ENCODE measurements around the gene FLNC. TPM values are rescaled to one million over a fixed set of nuclear protein-coding genes. Genes with fewer than 3 reads are reported as not detected.

The FLNC gene
- polyA plus RNA-seq, 1 of the 3 experiments (the other 2 are of a cell fraction) = 43.7 TPM

DNA sequence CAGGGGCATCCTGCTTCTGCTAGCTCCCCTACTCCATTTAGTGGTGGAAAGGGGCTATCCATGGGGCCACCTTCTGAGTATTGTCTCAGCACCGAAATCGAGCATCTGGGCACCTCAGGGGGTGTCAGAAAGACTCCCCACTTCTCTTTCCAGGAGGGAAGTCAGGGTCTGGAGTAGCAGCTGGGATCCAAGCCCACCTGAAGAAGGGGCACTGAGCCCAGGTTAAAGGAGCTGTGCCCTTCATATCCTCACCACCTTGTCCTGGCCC is 2.6 kb downstream of the FLNC start:
- Histone ChIP-seq H3K79me2 (ENCODE audit: insufficient read depth) (peaks cover 66% of the 10 kb centered on the region), H3K36me3 (replicated peaks in 1 of 2; ENCODE audit: control insufficient read depth in 1 of 2, insufficient read depth in 2 of 2, low read length in 1 of 2) (peaks cover 25 to 31% of the 10 kb centered on the region in 2 experiments), H3F3A (replicated peaks; ENCODE audit: insufficient read depth) (peaks cover 39% of the 10 kb centered on the region), H3K4me1 (ENCODE audit: control insufficient read depth in 1 of 2, insufficient read depth in 2 of 2, low read depth in 1 of 2, low read length in 1 of 2) (peaks cover 37 to 43% of the 10 kb centered on the region in 2 experiments; a peak in 3 of 4 replicates), H4K20me1 (ENCODE audit: insufficient read depth) (peaks cover 63% of the 10 kb centered on the region), H3K9me3 (no peaks in the 10 kb centered on the region), H2AFZ (ENCODE audit: low read depth) (no peak overlapping the region), H3K9me2 (no peaks in the 10 kb centered on the region), H3K9ac (peak overlapping the region; percentile 84), H3K4me3 (ENCODE audit: low read depth in 2 of 2, low read length in 1 of 2) (peak overlapping the region; percentile 68 to 90; a peak in 3 of 4 replicates), H3K27me3 (ENCODE audit: insufficient read depth) (no peaks in the 10 kb centered on the region), H3K4me2 (peak overlapping the region; percentile 99), H3K27ac (ENCODE audit: low read depth in 2 of 2, low read length in 1 of 2) (peak overlapping the region; percentile 50 to 85)
- ChIA-PET POLR2A (interaction anchor here (1.5 kb wide), 1 partner anchor 31 kb away, joined by 3 read pairs; no protein-coding TSS in a partner anchor), CTCF (interaction anchor here (0.6 to 2.5 kb wide), 6 partner anchors 10 to 486 kb away, joined by 3 to 14 read pairs (median 4); partner anchors contain the start of gene CCDC136)
- no peak for DNase-seq
- 70% methylated on average over 2 of the region's 2 CpGs for WGBS (ENCODE audit: low lambda C conversion rate)
- TF ChIP-seq SIN3A (IDR thresholded peaks at IDR 0.05; ENCODE audit: borderline replicate concordance, low read depth, low read length) = no peak
- TF ChIP-seq MEF2A (IDR thresholded peaks at IDR 0.05; ENCODE audit: borderline replicate concordance, low read depth) = no peak
- no peak for TF ChIP-seq GATA2 (CRISPR knock-in tag; IDR thresholded peaks at IDR 0.05)
- TF ChIP-seq TAF1 (IDR thresholded peaks at IDR 0.05; ENCODE audit: borderline replicate concordance, low read depth, low read length) = no peak
- TF ChIP-seq, protein P1, sequence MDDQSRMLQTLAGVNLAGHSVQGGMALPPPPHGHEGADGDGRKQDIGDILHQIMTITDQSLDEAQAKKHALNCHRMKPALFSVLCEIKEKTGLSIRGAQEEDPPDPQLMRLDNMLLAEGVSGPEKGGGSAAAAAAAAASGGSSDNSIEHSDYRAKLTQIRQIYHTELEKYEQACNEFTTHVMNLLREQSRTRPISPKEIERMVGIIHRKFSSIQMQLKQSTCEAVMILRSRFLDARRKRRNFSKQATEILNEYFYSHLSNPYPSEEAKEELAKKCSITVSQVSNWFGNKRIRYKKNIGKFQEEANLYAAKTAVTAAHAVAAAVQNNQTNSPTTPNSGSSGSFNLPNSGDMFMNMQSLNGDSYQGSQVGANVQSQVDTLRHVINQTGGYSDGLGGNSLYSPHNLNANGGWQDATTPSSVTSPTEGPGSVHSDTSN (IDR thresholded peaks at IDR 0.05) = no peak
- no peak for TF ChIP-seq RAD21 (IDR thresholded peaks at IDR 0.05; ENCODE audit: low read length)
- TF ChIP-seq GABPA (IDR thresholded peaks at IDR 0.05; ENCODE audit: low read depth) = no peak
- no peak for TF ChIP-seq TEAD4 (IDR thresholded peaks at IDR 0.05; ENCODE audit: borderline replicate concordance, insufficient read depth)
- TF ChIP-seq FOSL2 (IDR thresholded peaks at IDR 0.05; ENCODE audit: borderline replicate concordance, low read depth) = no peak
- no peak for TF ChIP-seq CHD2 (IDR thresholded peaks at IDR 0.05; ENCODE audit: low read length, partially characterized antibody)
- TF ChIP-seq NFIC (IDR thresholded peaks at IDR 0.05; ENCODE audit: borderline replicate concordance) = no peak
- no peak for TF ChIP-seq SMC3 (IDR thresholded peaks at IDR 0.05; ENCODE audit: low read depth, low read length)
- TF ChIP-seq, protein P2, sequence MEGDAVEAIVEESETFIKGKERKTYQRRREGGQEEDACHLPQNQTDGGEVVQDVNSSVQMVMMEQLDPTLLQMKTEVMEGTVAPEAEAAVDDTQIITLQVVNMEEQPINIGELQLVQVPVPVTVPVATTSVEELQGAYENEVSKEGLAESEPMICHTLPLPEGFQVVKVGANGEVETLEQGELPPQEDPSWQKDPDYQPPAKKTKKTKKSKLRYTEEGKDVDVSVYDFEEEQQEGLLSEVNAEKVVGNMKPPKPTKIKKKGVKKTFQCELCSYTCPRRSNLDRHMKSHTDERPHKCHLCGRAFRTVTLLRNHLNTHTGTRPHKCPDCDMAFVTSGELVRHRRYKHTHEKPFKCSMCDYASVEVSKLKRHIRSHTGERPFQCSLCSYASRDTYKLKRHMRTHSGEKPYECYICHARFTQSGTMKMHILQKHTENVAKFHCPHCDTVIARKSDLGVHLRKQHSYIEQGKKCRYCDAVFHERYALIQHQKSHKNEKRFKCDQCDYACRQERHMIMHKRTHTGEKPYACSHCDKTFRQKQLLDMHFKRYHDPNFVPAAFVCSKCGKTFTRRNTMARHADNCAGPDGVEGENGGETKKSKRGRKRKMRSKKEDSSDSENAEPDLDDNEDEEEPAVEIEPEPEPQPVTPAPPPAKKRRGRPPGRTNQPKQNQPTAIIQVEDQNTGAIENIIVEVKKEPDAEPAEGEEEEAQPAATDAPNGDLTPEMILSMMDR (IDR thresholded peaks at IDR 0.05) = no peak
- TF ChIP-seq EZH2phosphoT487 (IDR thresholded peaks at IDR 0.05; ENCODE audit: borderline replicate concordance, low read depth) = no peak
- TF ChIP-seq ELF1 (IDR thresholded peaks at IDR 0.05) = no peak
- no peak for TF ChIP-seq RCOR1 (IDR thresholded peaks at IDR 0.05; ENCODE audit: low read length)
- TF ChIP-seq, protein P3, sequence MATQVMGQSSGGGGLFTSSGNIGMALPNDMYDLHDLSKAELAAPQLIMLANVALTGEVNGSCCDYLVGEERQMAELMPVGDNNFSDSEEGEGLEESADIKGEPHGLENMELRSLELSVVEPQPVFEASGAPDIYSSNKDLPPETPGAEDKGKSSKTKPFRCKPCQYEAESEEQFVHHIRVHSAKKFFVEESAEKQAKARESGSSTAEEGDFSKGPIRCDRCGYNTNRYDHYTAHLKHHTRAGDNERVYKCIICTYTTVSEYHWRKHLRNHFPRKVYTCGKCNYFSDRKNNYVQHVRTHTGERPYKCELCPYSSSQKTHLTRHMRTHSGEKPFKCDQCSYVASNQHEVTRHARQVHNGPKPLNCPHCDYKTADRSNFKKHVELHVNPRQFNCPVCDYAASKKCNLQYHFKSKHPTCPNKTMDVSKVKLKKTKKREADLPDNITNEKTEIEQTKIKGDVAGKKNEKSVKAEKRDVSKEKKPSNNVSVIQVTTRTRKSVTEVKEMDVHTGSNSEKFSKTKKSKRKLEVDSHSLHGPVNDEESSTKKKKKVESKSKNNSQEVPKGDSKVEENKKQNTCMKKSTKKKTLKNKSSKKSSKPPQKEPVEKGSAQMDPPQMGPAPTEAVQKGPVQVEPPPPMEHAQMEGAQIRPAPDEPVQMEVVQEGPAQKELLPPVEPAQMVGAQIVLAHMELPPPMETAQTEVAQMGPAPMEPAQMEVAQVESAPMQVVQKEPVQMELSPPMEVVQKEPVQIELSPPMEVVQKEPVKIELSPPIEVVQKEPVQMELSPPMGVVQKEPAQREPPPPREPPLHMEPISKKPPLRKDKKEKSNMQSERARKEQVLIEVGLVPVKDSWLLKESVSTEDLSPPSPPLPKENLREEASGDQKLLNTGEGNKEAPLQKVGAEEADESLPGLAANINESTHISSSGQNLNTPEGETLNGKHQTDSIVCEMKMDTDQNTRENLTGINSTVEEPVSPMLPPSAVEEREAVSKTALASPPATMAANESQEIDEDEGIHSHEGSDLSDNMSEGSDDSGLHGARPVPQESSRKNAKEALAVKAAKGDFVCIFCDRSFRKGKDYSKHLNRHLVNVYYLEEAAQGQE (IDR thresholded peaks at IDR 0.05; ENCODE audit: low read depth, low read length) = no peak
- TF ChIP-seq, protein P4, sequence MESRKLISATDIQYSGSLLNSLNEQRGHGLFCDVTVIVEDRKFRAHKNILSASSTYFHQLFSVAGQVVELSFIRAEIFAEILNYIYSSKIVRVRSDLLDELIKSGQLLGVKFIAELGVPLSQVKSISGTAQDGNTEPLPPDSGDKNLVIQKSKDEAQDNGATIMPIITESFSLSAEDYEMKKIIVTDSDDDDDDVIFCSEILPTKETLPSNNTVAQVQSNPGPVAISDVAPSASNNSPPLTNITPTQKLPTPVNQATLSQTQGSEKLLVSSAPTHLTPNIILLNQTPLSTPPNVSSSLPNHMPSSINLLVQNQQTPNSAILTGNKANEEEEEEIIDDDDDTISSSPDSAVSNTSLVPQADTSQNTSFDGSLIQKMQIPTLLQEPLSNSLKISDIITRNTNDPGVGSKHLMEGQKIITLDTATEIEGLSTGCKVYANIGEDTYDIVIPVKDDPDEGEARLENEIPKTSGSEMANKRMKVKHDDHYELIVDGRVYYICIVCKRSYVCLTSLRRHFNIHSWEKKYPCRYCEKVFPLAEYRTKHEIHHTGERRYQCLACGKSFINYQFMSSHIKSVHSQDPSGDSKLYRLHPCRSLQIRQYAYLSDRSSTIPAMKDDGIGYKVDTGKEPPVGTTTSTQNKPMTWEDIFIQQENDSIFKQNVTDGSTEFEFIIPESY (IDR thresholded peaks at IDR 0.05; ENCODE audit: borderline replicate concordance, low read depth) = no peak
- TF ChIP-seq, protein P5, sequence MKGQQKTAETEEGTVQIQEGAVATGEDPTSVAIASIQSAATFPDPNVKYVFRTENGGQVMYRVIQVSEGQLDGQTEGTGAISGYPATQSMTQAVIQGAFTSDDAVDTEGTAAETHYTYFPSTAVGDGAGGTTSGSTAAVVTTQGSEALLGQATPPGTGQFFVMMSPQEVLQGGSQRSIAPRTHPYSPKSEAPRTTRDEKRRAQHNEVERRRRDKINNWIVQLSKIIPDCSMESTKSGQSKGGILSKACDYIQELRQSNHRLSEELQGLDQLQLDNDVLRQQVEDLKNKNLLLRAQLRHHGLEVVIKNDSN (IDR thresholded peaks at IDR 0.05; ENCODE audit: borderline replicate concordance, low read depth) = no peak
- no peak for TF ChIP-seq TCF12 (IDR thresholded peaks at IDR 0.05)

Data from SK-N-SH (cell line).